Adrenal gland (tissue), 12 donors: ENCODE measurements around the gene EID3. TPM values are rescaled to one million over a fixed set of nuclear protein-coding genes. Genes with fewer than 3 reads are reported as not detected.

ENCODE experiments used
- DNase-seq, 7 donors: peaks; one replicate each; pipeline ENCODE4 v3.0.0-alpha.2; 2019 to 2020
- H3K27ac ChIP-seq, 5 donors: fragments of 200-600 bp; sonication (generic) in 4 of 5; 1 replicate in 3 of 5; 2 replicates in 2 of 5; pipeline versions ENCODE4 v1.5.1 to v1.8.0; 2016 to 2020; ENCODE audit warnings: mild to moderate bottlenecking in 1 of 5
- H3K27me3 ChIP-seq: fragments of 200-600 bp; 2 replicates; pipeline ENCODE4 v1.8.0; 2021
- H3K36me3 ChIP-seq, 2 donors: fragments of 200-600 bp; replicated peaks in 1 of 2; 1 replicate in 1 of 2; 2 replicates in 1 of 2; pipeline versions ENCODE4 v1.5.1 to v1.8.0; 2018 to 2022
- H3K4me1 ChIP-seq, 2 donors: fragments of 200-600 bp; replicated peaks in 1 of 2; 1 replicate in 1 of 2; 2 replicates in 1 of 2; pipeline versions ENCODE4 v1.5.1 to v1.8.0; 2018 to 2021
- H3K4me3 ChIP-seq, 4 donors: fragments of 200-600 bp; sonication (generic) in 3 of 4; one replicate each; pipeline ENCODE4 v1.5.1; 2016 to 2018
- H3K9me3 ChIP-seq, 3 donors: fragments of 200-600 bp; sonication (generic) in 1 of 3; replicated peaks in 1 of 3; 1 replicate in 2 of 3; 2 replicates in 1 of 3; pipeline versions ENCODE4 v1.5.1 to v1.8.0; 2016 to 2021
- CTCF ChIP-seq, 6 experiments: fragments of 450-650 bp in 4 of 6; fragments of 200-600 bp in 2 of 6; sonication (generic) in 1 of 6; IDR thresholded peaks; 1 replicate in 5 of 6; 2 replicates in 1 of 6; pipeline versions ENCODE4 v1.5.1 to v1.8.0; 2016 to 2021; ENCODE audit warnings: antibody characterized with exemption in 6 of 6, mild to moderate bottlenecking in 2 of 6, moderate library complexity in 1 of 6
- POLR2A ChIP-seq, 2 donors: fragments of 450-650 bp; IDR thresholded peaks; one replicate each; pipeline ENCODE4 v1.6.1; 2017; ENCODE audit warnings: antibody characterized with exemption in 2 of 2, mild to moderate bottlenecking in 2 of 2, moderate library complexity in 1 of 2
- WGBS, 4 donors: extraction: QIAGEN DNeasy Blood & Tissue Kit in 2 of 4; methylation state at CpG; one replicate each; pipeline versions ENCODE4 v1.1.5 to v1.1.7; 2013 to 2017; 5-methylcytosine and 5-hydroxymethylcytosine counted together
- intact Hi-C, 2 donors: fragments of 100-400 bp; cut with DNase I; formaldehyde crosslinking; loops; one replicate each; pipeline versions ENCODE4 v1.14.1 to v1.15.0; 2022 to 2023
- polyA plus RNA-seq, 3 donors: library from polyadenylated mRNA; stranded (reverse); fragments of 200-250 nt in 2 of 3; fragments of 350-450 nt in 1 of 3; fragmentation: Illumina TruSeq in 1 of 3; extraction: RNeasy Lipid Tissue Mini Kit (QIAGEN cat#74804) in 1 of 3; gene quantifications; one replicate each; pipeline ENCODE4 v1.2.3, GENCODE V29; 2013 to 2014
- total RNA-seq, 9 donors: library from RNA; depleted of rRNA in 4 of 9; stranded (reverse); fragments of >200 nt in 4 of 9; fragments of 120-200 nt in 1 of 9; fragmentation: NEBNext Ultra II Directional in 1 of 9; extraction: Animal tissue kit (Norgen Biotek cat#: 25700) in 1 of 9; gene quantifications; one replicate each; pipeline versions ENCODE4 v1.1.0 to v1.2.4, GENCODE V29; 2013 to 2023
- donor health status: healthy with polysubstance abuse.
- donor health status: Bipolar disorder and iron deficiency.
- donor health status: DM: yes; HTN: yes; CAD: no.
- donor health status: DM: no; HTN: no; CAD: no.
- donor health status: DM: no; HTN: no; CAD: no.
- donor health status: DM: yes; HTN: yes; CAD: no.

EID3 gene
- total and polyA plus RNA-seq, 12 donors = 1.5 to 20.3 (median 5.5) TPM

DNA sequence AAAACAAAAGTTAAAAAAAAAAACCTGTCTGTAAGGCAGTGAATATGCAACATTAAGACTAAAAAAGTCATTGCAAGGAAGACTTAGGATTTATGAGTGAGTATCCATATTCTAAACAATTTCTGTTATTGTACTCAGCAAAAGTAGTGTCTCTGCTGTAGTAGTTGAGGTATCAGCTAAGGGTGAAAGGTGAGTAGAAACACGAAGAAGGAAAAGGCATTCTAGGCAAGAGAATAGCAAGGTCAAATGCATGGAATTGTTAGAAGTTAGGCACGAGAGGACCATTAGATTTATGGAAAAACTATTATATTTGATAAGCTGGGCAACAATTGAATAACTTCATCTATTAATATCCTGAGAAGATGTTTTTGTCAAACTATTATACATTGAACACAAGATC, 1.8 kb downstream of the EID3 start:
- H3K36me3 ChIP-seq = peaks cover 0 to 5% of the 10 kb centered on the region in 2 donors
- 56 to 66% (median 62%) methylated on average over 2 of the region's 2 CpGs for WGBS, 4 donors
- H3K27me3 ChIP-seq = no peaks in the 10 kb centered on the region
- no peak for TF ChIP-seq CTCF (IDR thresholded peaks at IDR 0.05)
- no peak for TF ChIP-seq POLR2A (IDR thresholded peaks at IDR 0.05)
- intact Hi-C loops = no loop called here
- H3K27ac ChIP-seq = no peak overlapping the region
- no peak for DNase-seq
- peaks cover 35 to 75% of the 10 kb centered on the region in 2 donors for H3K4me1 ChIP-seq
- H3K4me3 ChIP-seq = no peak overlapping the region
- H3K9me3 ChIP-seq = no peaks in the 10 kb centered on the region

- no peak for TF ChIP-seq POLR2A (IDR thresholded peaks at IDR 0.05)
- TF ChIP-seq CTCF (IDR thresholded peaks at IDR 0.05) = no peak
- Histone ChIP-seq H3K27me3 (no peaks in the 10 kb centered on the region), H3K27ac (peak overlapping the region in 1 of 5 donors; percentile 3), H3K9me3 (no peaks in the 10 kb centered on the region), H3K4me1 (peaks cover 35 to 76% of the 10 kb centered on the region in 2 donors), H3K4me3 (no peak overlapping the region), H3K36me3 (peaks cover 0 to 9% of the 10 kb centered on the region in 2 donors)
- no peak for DNase-seq
- intact Hi-C loops = no loop called here
- WGBS, 4 donors = 65 to 97% (median 93%) methylated on average over 2 of the region's 2 CpGs
Measured at GRCh38 chr12:104306376-104306775, 2.8 kb downstream of the EID3 start.

DNA sequence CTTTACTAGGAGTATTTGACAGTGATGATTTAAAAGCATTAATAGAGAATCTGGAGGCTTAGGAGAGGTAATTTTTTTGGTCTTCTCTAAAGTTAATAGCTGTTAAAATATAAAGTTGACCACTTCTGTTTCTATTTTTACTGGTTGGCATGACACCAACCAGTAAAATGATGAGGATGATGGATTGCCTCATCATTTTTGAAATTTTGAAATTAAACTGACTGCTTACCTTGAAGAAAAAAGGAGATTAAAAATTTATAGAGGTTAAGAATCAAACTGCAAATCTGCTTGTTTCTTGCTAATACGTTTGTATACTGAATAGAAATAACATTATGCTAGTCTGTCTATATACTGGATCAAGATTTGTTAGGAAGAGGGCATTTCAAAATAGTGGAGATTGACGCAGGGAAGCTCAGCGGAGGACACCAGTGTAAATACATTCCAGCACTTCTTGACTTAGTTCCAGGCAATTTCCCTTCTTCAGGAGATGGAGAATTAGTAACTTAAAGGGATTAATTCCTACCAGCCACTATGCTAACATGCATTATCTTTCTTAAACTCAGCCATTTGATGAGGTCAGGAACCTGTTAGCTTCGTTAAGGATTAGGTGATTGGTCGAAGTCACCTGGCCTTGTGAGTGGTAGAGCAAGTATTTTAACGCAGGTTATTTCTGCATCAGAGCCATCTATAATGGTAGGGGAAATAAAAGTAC, 3.6 kb downstream of the EID3 start:
- H3K9me3 ChIP-seq = no peaks in the 10 kb centered on the region
- no peak for DNase-seq
- peaks cover 35 to 73% of the 10 kb centered on the region in 2 donors for H3K4me1 ChIP-seq
- TF ChIP-seq CTCF (IDR thresholded peaks at IDR 0.05) = no peak
- no peak for TF ChIP-seq POLR2A (IDR thresholded peaks at IDR 0.05)
- no peak overlapping the region for H3K4me3 ChIP-seq
- H3K27ac ChIP-seq = peak overlapping the region in 2 of 5 donors; percentile 8 to 17
- intact Hi-C loops = no loop called here
- H3K27me3 ChIP-seq = no peaks in the 10 kb centered on the region
- peaks cover 0 to 16% of the 10 kb centered on the region in 2 donors for H3K36me3 ChIP-seq
- 63 to 76% (median 69%) methylated on average over 6 of the region's 6 CpGs for WGBS, 4 donors

GRCh38 chr12:104307655-104308000, 4.1 kb downstream of the EID3 start:
- H3K27ac ChIP-seq = peak overlapping the region in 2 of 5 donors; percentile 8 to 17
- no peak for DNase-seq
- intact Hi-C loops = no loop called here
- no peaks in the 10 kb centered on the region for H3K9me3 ChIP-seq
- TF ChIP-seq CTCF (IDR thresholded peaks at IDR 0.05) (no peak), POLR2A (IDR thresholded peaks at IDR 0.05) (no peak)
- H3K36me3 ChIP-seq = peaks cover 0 to 22% of the 10 kb centered on the region in 2 donors
- H3K4me1 ChIP-seq = peaks cover 33 to 67% of the 10 kb centered on the region in 2 donors
- H3K27me3 ChIP-seq = no peaks in the 10 kb centered on the region
- H3K4me3 ChIP-seq = no peak overlapping the region
